HG02840 (cell line): ENCODE data around the gene SPON1.
"Not testable (repeated sequence)": the region's sequence is repeated elsewhere in the genome, so short reads cannot be mapped to it uniquely, and the experiment has no call there.

Experiments
- ATAC-seq: cut with Tn5 transposase; IDR thresholded peaks from one replicate; pipeline ENCODE4 v1.9.1; 2021; ENCODE audit warnings: mild to moderate bottlenecking, moderate library complexity, moderate number of reproducible peaks; ENCODE audit not compliant: unreplicated experiment, low FRiP score

SPON1 gene

GRCh38 chr11:14229472-14229871, 266.9 kb downstream of the SPON1 start:
- ATAC-seq, result no peak

- ATAC-seq, result no peak
Measured at GRCh38 chr11:14230407-14230806, 267.9 kb downstream of the SPON1 start.

GRCh38 chr11:14232652-14233051, 270.1 kb downstream of the SPON1 start:
- ATAC-seq, result no peak

- ATAC-seq, result no peak
Measured at GRCh38 chr11:14234446-14234845, 271.9 kb downstream of the SPON1 start.

- ATAC-seq, result no peak
Measured at GRCh38 chr11:14235701-14236100, 273.2 kb downstream of the SPON1 start.

- peak; percentile 90 for ATAC-seq
Measured at GRCh38 chr11:14237444-14237961, 275.0 kb downstream of the SPON1 start.

GRCh38 chr11:14240221-14240620, 277.7 kb downstream of the SPON1 start:
- ATAC-seq, result no peak

GRCh38 chr11:14240951-14241350, 278.4 kb downstream of the SPON1 start:
- ATAC-seq, result no peak

GRCh38 chr11:14242187-14242586, 279.7 kb downstream of the SPON1 start:
- ATAC-seq, result no peak

GRCh38 chr11:14242733-14243132, 280.2 kb downstream of the SPON1 start:
- no peak for ATAC-seq

- no peak for ATAC-seq
Measured at GRCh38 chr11:14244926-14245325, 282.4 kb downstream of the SPON1 start.

- no peak for ATAC-seq
Measured at GRCh38 chr11:14245444-14245843, 282.9 kb downstream of the SPON1 start.

GRCh38 chr11:14248580-14248981, 286.1 kb downstream of the SPON1 start:
- ATAC-seq, result no peak

GRCh38 chr11:14249121-14249963, 286.8 kb downstream of the SPON1 start:
- ATAC-seq, result no peak

GRCh38 chr11:14251754-14252153, 289.2 kb downstream of the SPON1 start:
- no peak for ATAC-seq

GRCh38 chr11:14252501-14252900, 290.0 kb downstream of the SPON1 start:
- not testable (repeated sequence) for ATAC-seq

- ATAC-seq, result no peak
Measured at GRCh38 chr11:14253421-14253820, 290.9 kb downstream of the SPON1 start.

- ATAC-seq, result no peak
Measured at GRCh38 chr11:14253840-14254239, 291.3 kb downstream of the SPON1 start.

GRCh38 chr11:14254533-14255237, 292.2 kb downstream of the SPON1 start:
- ATAC-seq, result no peak

GRCh38 chr11:14255238-14255534, 292.7 kb downstream of the SPON1 start:
- no peak for ATAC-seq

GRCh38 chr11:14258221-14258935, 295.9 kb downstream of the SPON1 start:
- no peak for ATAC-seq
